Measurements from ENCODE around the gene KAZN.

KAZN gene

GRCh38 chr1:14810595-14811361 is 212.3 kb downstream of the KAZN start:
- no peaks in the 10 kb centered on the region for H3K4me1 Mint-ChIP-seq
- no peak for DNase-seq (ENCODE audit: low spot score in 2 of 2)
- no peak overlapping the region for H3K27ac Mint-ChIP-seq
- peaks cover 5% of the 10 kb centered on the region for H3K36me3 Mint-ChIP-seq
- H3K9me3 Mint-ChIP-seq: peaks cover 5% of the 10 kb centered on the region
- no peak for ATAC-seq (ENCODE audit: low read depth)
- no peak overlapping the region for H3K4me3 Mint-ChIP-seq
- no peaks in the 10 kb centered on the region for H3K27me3 Mint-ChIP-seq

- H3K27ac Mint-ChIP-seq: no peak overlapping the region
- H3K9me3 Mint-ChIP-seq: peaks cover 5% of the 10 kb centered on the region
- no peak for ATAC-seq (ENCODE audit: low read depth)
- H3K4me3 Mint-ChIP-seq: no peak overlapping the region
- no peak for DNase-seq (ENCODE audit: low spot score in 2 of 2)
- no peaks in the 10 kb centered on the region for H3K4me1 Mint-ChIP-seq
- H3K36me3 Mint-ChIP-seq: peaks cover 2% of the 10 kb centered on the region
- no peaks in the 10 kb centered on the region for H3K27me3 Mint-ChIP-seq
Observed at GRCh38 chr1:14811573-14811972, 213.1 kb downstream of the KAZN start.

- no peak overlapping the region for H3K4me3 Mint-ChIP-seq
- no peaks in the 10 kb centered on the region for H3K27me3 Mint-ChIP-seq
- H3K4me1 Mint-ChIP-seq: no peaks in the 10 kb centered on the region
- H3K36me3 Mint-ChIP-seq: peaks cover 2% of the 10 kb centered on the region
- peaks cover 5% of the 10 kb centered on the region for H3K9me3 Mint-ChIP-seq
- no peak overlapping the region for H3K27ac Mint-ChIP-seq
- no peak for ATAC-seq (ENCODE audit: low read depth)
- DNase-seq (ENCODE audit: low spot score in 2 of 2): no peak
Observed at GRCh38 chr1:14812189-14812588, 213.7 kb downstream of the KAZN start.

GRCh38 chr1:14815175-14815877 is 216.8 kb downstream of the KAZN start:
- ATAC-seq (ENCODE audit: low read depth): no peak
- Mint-ChIP-seq H3K9me3 (no peaks in the 10 kb centered on the region), H3K4me3 (no peak overlapping the region), H3K4me1 (no peaks in the 10 kb centered on the region), H3K27me3 (peaks cover 4% of the 10 kb centered on the region), H3K27ac (no peak overlapping the region), H3K36me3 (no peaks in the 10 kb centered on the region)
- no peak for DNase-seq (ENCODE audit: low spot score in 2 of 2)

DNA sequence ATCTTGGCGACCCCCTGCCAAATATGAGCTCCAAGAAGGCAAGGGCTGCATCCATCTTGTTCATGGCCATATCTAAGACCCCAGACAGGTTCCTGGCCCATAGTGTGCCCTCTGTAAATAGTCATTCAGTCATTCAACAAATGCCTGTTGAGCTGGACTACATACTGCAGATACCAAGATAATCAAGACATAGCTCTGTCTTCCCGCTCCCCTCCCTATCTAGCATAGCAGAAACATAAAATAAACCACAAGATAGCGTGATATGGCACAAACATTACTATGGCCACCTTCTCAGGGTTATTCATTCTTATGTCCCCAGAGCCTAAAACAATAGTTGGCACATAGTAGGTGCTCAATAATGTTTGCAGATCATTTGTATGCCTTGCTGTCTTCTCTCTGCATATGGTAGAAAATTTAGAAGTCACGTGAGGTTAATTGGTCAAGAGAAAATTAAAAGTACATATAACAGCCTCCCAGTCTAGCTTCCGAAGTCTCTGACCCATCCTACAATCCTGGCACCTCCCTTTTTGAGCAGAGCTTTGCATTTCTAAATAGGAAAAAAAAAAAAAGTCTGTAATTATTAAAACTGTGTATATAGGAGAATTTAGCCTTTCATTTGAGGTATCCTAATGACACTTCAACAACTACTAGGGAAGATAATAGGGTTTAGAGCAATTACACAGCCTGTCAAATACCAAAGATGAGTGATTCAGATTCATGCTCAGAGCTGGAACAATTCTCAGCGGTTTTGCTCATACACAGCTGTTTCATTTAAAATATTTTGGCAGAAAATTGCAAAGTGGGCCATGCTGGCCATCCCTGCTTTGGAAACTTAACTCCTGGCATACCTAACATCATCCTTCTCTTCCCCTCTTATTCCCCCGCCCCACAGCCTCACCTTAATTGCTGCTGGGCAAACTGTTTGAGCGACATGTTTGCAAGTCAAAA is 219.0 kb downstream of the KAZN start:
- Mint-ChIP-seq H3K27ac (no peak overlapping the region), H3K36me3 (no peaks in the 10 kb centered on the region), H3K9me3 (no peaks in the 10 kb centered on the region), H3K27me3 (peaks cover 9% of the 10 kb centered on the region), H3K4me1 (no peaks in the 10 kb centered on the region), H3K4me3 (no peak overlapping the region)
- ATAC-seq (ENCODE audit: low read depth) (no peak), DNase-seq (ENCODE audit: low spot score in 2 of 2) (no peak)

GRCh38 chr1:14820295-14821085 is 222.0 kb downstream of the KAZN start:
- Mint-ChIP-seq H3K4me3 (no peak overlapping the region), H3K27me3 (peaks cover 9% of the 10 kb centered on the region), H3K4me1 (no peaks in the 10 kb centered on the region), H3K9me3 (no peaks in the 10 kb centered on the region), H3K27ac (no peak overlapping the region), H3K36me3 (no peaks in the 10 kb centered on the region)
- DNase-seq (ENCODE audit: low spot score in 2 of 2) (no peak), ATAC-seq (ENCODE audit: low read depth) (no peak)

GRCh38 chr1:14822493-14822892 is 224.0 kb downstream of the KAZN start:
- Mint-ChIP-seq H3K27me3 (peaks cover 12% of the 10 kb centered on the region), H3K4me3 (no peak overlapping the region), H3K36me3 (no peaks in the 10 kb centered on the region), H3K4me1 (no peaks in the 10 kb centered on the region), H3K9me3 (no peaks in the 10 kb centered on the region), H3K27ac (no peak overlapping the region)
- no peak for ATAC-seq (ENCODE audit: low read depth)
- no peak for DNase-seq (ENCODE audit: low spot score in 2 of 2)

DNA sequence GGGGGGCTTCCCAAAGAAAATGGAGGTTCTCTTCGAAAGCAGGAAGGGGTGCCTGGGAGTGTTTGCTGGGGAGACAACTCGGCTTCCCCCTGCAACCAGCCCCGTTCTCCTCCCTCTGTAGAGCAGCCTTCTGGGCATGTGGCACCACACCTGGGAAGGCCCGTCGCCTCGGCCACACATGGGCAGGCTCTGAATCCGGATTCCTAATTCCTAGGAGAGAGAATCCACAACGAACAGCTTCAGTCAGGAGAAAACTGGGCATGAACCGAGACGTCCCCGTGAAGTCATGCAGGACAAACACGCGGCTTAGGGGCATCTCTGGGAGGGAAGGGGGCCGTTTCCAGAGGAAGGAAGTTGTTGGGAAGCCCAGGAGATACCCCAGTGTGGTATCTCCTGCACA is 224.5 kb downstream of the KAZN start:
- no peak overlapping the region for H3K27ac Mint-ChIP-seq

DNA sequence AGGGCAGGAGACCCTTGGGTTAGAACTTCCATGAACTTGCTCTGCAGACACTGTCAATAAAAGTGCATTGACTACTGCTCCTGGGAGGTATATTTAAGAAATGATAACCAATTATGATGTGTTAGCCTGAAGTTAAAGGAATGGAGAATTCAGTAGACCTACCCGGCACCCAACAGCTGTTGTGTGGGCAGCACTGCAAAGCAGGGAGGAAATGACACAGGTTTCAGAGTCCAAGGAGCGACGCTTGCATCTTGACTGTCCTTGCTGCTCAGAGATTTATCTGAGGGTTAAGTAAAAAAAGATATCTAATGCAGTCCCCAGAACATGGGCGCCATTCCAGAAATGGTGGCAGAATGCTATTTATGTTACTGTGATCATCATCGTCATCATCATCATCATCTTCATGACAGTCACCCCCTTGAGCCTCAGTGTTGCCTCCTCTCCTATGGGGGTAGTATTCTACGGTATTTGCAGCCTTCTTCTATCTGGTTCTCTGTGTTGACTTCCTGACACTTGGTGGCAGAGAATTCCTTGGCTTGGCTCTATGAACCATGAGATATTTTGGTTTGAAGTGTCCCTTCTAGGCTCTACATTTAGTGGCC is 225.9 kb downstream of the KAZN start:
- Mint-ChIP-seq H3K36me3 (no peaks in the 10 kb centered on the region), H3K27me3 (peaks cover 10% of the 10 kb centered on the region), H3K9me3 (no peaks in the 10 kb centered on the region), H3K4me3 (no peak overlapping the region), H3K4me1 (no peaks in the 10 kb centered on the region), H3K27ac (no peak overlapping the region)
- ATAC-seq (ENCODE audit: low read depth) (no peak), DNase-seq (ENCODE audit: low spot score in 2 of 2) (no peak)

More for the DNA sequence above, 224.5 kb downstream of the KAZN start:
- Mint-ChIP-seq H3K4me1 (no peaks in the 10 kb centered on the region), H3K27me3 (peaks cover 13% of the 10 kb centered on the region), H3K4me3 (no peak overlapping the region), H3K36me3 (no peaks in the 10 kb centered on the region), H3K9me3 (no peaks in the 10 kb centered on the region)
- ATAC-seq (ENCODE audit: low read depth) (no peak), DNase-seq (ENCODE audit: low spot score in 2 of 2) (no peak)

- Mint-ChIP-seq H3K4me1 (no peaks in the 10 kb centered on the region), H3K9me3 (no peaks in the 10 kb centered on the region), H3K4me3 (no peak overlapping the region), H3K27ac (no peak overlapping the region), H3K27me3 (peaks cover 10% of the 10 kb centered on the region), H3K36me3 (no peaks in the 10 kb centered on the region)
- ATAC-seq (ENCODE audit: low read depth) (no peak), DNase-seq (ENCODE audit: low spot score in 2 of 2) (no peak)
Observed at GRCh38 chr1:14825396-14825795, 226.9 kb downstream of the KAZN start.

GRCh38 chr1:14826172-14826636 is 227.7 kb downstream of the KAZN start:
- no peak overlapping the region for H3K4me3 Mint-ChIP-seq
- no peak for DNase-seq (ENCODE audit: low spot score in 2 of 2)
- no peaks in the 10 kb centered on the region for H3K36me3 Mint-ChIP-seq
- ATAC-seq (ENCODE audit: low read depth): no peak
- H3K27ac Mint-ChIP-seq: no peak overlapping the region
- H3K27me3 Mint-ChIP-seq: peaks cover 5% of the 10 kb centered on the region
- H3K4me1 Mint-ChIP-seq: no peaks in the 10 kb centered on the region
- no peaks in the 10 kb centered on the region for H3K9me3 Mint-ChIP-seq

DNA sequence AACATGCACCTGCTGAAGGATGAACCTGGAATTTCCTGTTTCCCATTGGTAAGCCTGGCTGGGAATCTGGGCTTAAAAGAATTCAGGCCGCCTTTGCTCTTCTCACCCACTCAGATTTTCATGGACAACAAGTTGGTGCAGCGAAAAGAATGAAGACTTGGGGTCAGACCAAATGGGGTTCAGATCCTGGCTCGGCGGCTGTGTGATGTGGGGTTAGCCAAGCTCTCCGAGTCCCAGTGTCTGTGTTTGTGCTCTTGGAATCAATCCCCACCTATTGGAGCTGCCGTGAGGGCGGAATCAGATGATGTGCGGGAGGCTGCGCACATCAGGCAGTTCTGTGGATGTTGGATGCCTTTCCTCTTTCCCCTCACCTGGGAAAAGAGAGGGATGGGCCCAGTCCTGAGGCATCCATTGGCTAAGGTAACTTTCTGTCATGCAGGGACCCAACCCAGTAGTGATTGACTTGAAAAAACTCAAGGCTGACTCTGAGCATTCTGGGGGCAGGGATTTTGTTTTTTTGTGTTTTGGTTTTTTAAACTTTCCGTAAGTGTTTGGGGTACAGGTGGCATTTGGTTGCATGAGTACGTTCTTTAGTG is 228.3 kb downstream of the KAZN start:
- H3K4me1 Mint-ChIP-seq: no peaks in the 10 kb centered on the region
- no peaks in the 10 kb centered on the region for H3K9me3 Mint-ChIP-seq
- peaks cover 5% of the 10 kb centered on the region for H3K27me3 Mint-ChIP-seq
- ATAC-seq (ENCODE audit: low read depth): no peak
- H3K27ac Mint-ChIP-seq: no peak overlapping the region
- H3K36me3 Mint-ChIP-seq: no peaks in the 10 kb centered on the region
- DNase-seq (ENCODE audit: low spot score in 2 of 2): no peak
- H3K4me3 Mint-ChIP-seq: no peak overlapping the region

DNA sequence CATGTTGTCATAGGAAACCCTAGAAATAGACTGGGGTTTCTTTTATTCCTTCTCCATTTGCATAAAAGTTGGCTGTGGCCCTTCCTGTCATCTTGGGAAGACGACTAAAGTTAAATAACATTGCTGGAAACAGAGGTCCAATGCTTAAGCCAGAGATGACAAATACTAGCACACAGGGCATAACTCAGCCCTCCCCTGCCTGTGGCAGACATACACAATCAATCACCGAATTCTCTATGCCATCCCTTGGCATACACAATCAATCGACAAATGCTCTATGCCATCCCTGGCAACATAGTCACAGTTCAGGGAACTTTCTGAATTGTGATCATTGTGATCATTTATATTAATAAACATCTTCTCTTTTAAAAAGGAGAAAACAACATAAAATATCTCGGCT is 229.4 kb downstream of the KAZN start:
- Mint-ChIP-seq H3K9me3 (no peaks in the 10 kb centered on the region), H3K4me1 (no peaks in the 10 kb centered on the region), H3K36me3 (no peaks in the 10 kb centered on the region), H3K4me3 (no peak overlapping the region), H3K27ac (no peak overlapping the region), H3K27me3 (peaks cover 10% of the 10 kb centered on the region)
- DNase-seq (ENCODE audit: low spot score in 2 of 2) (no peak), ATAC-seq (ENCODE audit: low read depth) (no peak)

Measured in memory B cell (primary cell).